Adrenal gland (tissue), 12 donors: ENCODE measurements around the gene DRG2. TPM values are rescaled to one million over a fixed set of nuclear protein-coding genes. Genes with fewer than 3 reads are reported as not detected.

Experiments
- DNase-seq, 7 donors: peaks; one replicate each; pipeline ENCODE4 v3.0.0-alpha.2; 2019 to 2020
- H3K27ac ChIP-seq, 5 donors: fragments of 200-600 bp; sonication (generic) in 4 of 5; 1 replicate in 3 of 5; 2 replicates in 2 of 5; pipeline versions ENCODE4 v1.5.1 to v1.8.0; 2016 to 2020; ENCODE audit warnings: mild to moderate bottlenecking in 1 of 5
- H3K27me3 ChIP-seq: fragments of 200-600 bp; 2 replicates; pipeline ENCODE4 v1.8.0; 2021
- H3K36me3 ChIP-seq, 2 donors: fragments of 200-600 bp; replicated peaks in 1 of 2; 1 replicate in 1 of 2; 2 replicates in 1 of 2; pipeline versions ENCODE4 v1.5.1 to v1.8.0; 2018 to 2022
- H3K4me1 ChIP-seq, 2 donors: fragments of 200-600 bp; replicated peaks in 1 of 2; 1 replicate in 1 of 2; 2 replicates in 1 of 2; pipeline versions ENCODE4 v1.5.1 to v1.8.0; 2018 to 2021
- H3K4me3 ChIP-seq, 4 donors: fragments of 200-600 bp; sonication (generic) in 3 of 4; one replicate each; pipeline ENCODE4 v1.5.1; 2016 to 2018
- H3K9me3 ChIP-seq, 3 donors: fragments of 200-600 bp; sonication (generic) in 1 of 3; replicated peaks in 1 of 3; 1 replicate in 2 of 3; 2 replicates in 1 of 3; pipeline versions ENCODE4 v1.5.1 to v1.8.0; 2016 to 2021
- CTCF ChIP-seq, 6 experiments: fragments of 450-650 bp in 4 of 6; fragments of 200-600 bp in 2 of 6; sonication (generic) in 1 of 6; IDR thresholded peaks; 1 replicate in 5 of 6; 2 replicates in 1 of 6; pipeline versions ENCODE4 v1.5.1 to v1.8.0; 2016 to 2021; ENCODE audit warnings: antibody characterized with exemption in 6 of 6, mild to moderate bottlenecking in 2 of 6, moderate library complexity in 1 of 6
- POLR2A ChIP-seq, 2 donors: fragments of 450-650 bp; IDR thresholded peaks; one replicate each; pipeline ENCODE4 v1.6.1; 2017; ENCODE audit warnings: antibody characterized with exemption in 2 of 2, mild to moderate bottlenecking in 2 of 2, moderate library complexity in 1 of 2
- WGBS, 4 donors: extraction: QIAGEN DNeasy Blood & Tissue Kit in 2 of 4; methylation state at CpG; one replicate each; pipeline versions ENCODE4 v1.1.5 to v1.1.7; 2013 to 2017; 5-methylcytosine and 5-hydroxymethylcytosine counted together
- intact Hi-C, 2 donors: fragments of 100-400 bp; cut with DNase I; formaldehyde crosslinking; loops; one replicate each; pipeline versions ENCODE4 v1.14.1 to v1.15.0; 2022 to 2023
- polyA plus RNA-seq, 3 donors: library from polyadenylated mRNA; stranded (reverse); fragments of 200-250 nt in 2 of 3; fragments of 350-450 nt in 1 of 3; fragmentation: Illumina TruSeq in 1 of 3; extraction: RNeasy Lipid Tissue Mini Kit (QIAGEN cat#74804) in 1 of 3; gene quantifications; one replicate each; pipeline ENCODE4 v1.2.3, GENCODE V29; 2013 to 2014
- total RNA-seq, 9 donors: library from RNA; depleted of rRNA in 4 of 9; stranded (reverse); fragments of >200 nt in 4 of 9; fragments of 120-200 nt in 1 of 9; fragmentation: NEBNext Ultra II Directional in 1 of 9; extraction: Animal tissue kit (Norgen Biotek cat#: 25700) in 1 of 9; gene quantifications; one replicate each; pipeline versions ENCODE4 v1.1.0 to v1.2.4, GENCODE V29; 2013 to 2023
- donor health status: healthy with polysubstance abuse.
- donor health status: Bipolar disorder and iron deficiency.
- donor health status: DM: yes; HTN: yes; CAD: no.
- donor health status: DM: no; HTN: no; CAD: no.
- donor health status: DM: no; HTN: no; CAD: no.
- donor health status: DM: yes; HTN: yes; CAD: no.

The DRG2 gene
- total and polyA plus RNA-seq, 12 donors, result 17.1 to 97.1 (median 43.5) TPM

- H3K9me3 ChIP-seq, result no peaks in the 10 kb centered on the region
- no peaks in the 10 kb centered on the region for H3K27me3 ChIP-seq
- H3K36me3 ChIP-seq, result no peaks in the 10 kb centered on the region
- TF ChIP-seq CTCF (IDR thresholded peaks at IDR 0.05) (no peak), POLR2A (IDR thresholded peaks at IDR 0.05) (no peak)
- peak overlapping the region in 3 of 5 donors; percentile 55 to 82 (median 72) for H3K27ac ChIP-seq
- H3K4me3 ChIP-seq, result peak overlapping the region; percentile 43 to 98 (median 56)
- intact Hi-C loops, result loop anchor here (5.0 to 10.0 kb wide), 5 partner anchors 55 to 357 kb away; partner anchors contain the start of gene RAI1 (in 2 of the 2)
- peaks cover 27 to 58% of the 10 kb centered on the region in 2 donors for H3K4me1 ChIP-seq
- 0 to 1% (median 1%) methylated on average over 13 to 81 of the region's 81 CpGs for WGBS, 4 donors
- DNase-seq, result peak in 3 of 7 donors; percentile 44 to 49 (median 46)
These were observed 48.0 kb upstream of the DRG2 start for GRCh38 chr17:18039535-18040260.

GRCh38 chr17:18040261-18040858, 47.4 kb upstream of the DRG2 start:
- 36 to 39% (median 37%) methylated on average over 4 to 6 of the region's 6 CpGs for WGBS, 4 donors
- H3K36me3 ChIP-seq, result no peaks in the 10 kb centered on the region
- H3K27ac ChIP-seq, result no peak overlapping the region
- no peaks in the 10 kb centered on the region for H3K27me3 ChIP-seq
- H3K4me3 ChIP-seq, result peak overlapping the region; percentile 43 to 98 (median 56)
- intact Hi-C loops, result no loop called here
- peaks cover 27 to 58% of the 10 kb centered on the region in 2 donors for H3K4me1 ChIP-seq
- no peaks in the 10 kb centered on the region for H3K9me3 ChIP-seq
- TF ChIP-seq CTCF (IDR thresholded peaks at IDR 0.05) (no peak), POLR2A (IDR thresholded peaks at IDR 0.05) (no peak)
- no peak for DNase-seq

GRCh38 chr17:18041776-18042175, 46.0 kb upstream of the DRG2 start:
- 31 to 91% (median 41%) methylated on average over 1 of the region's 1 CpG for WGBS, 4 donors
- peaks cover 27 to 58% of the 10 kb centered on the region in 2 donors for H3K4me1 ChIP-seq
- no peak for DNase-seq
- H3K4me3 ChIP-seq, result no peak overlapping the region
- no peaks in the 10 kb centered on the region for H3K9me3 ChIP-seq
- H3K36me3 ChIP-seq, result peaks cover 0 to 4% of the 10 kb centered on the region in 2 donors
- no peaks in the 10 kb centered on the region for H3K27me3 ChIP-seq
- no peak overlapping the region for H3K27ac ChIP-seq
- TF ChIP-seq CTCF (IDR thresholded peaks at IDR 0.05), result no peak
- no peak for TF ChIP-seq POLR2A (IDR thresholded peaks at IDR 0.05)
- intact Hi-C loops, result no loop called here

- Histone ChIP-seq H3K4me1 (peaks cover 24 to 49% of the 10 kb centered on the region in 2 donors), H3K9me3 (no peaks in the 10 kb centered on the region), H3K27ac (no peak overlapping the region), H3K36me3 (peaks cover 0 to 14% of the 10 kb centered on the region in 2 donors), H3K4me3 (no peak overlapping the region), H3K27me3 (no peaks in the 10 kb centered on the region)
- intact Hi-C loops, result no loop called here
- no peak for DNase-seq
- WGBS, 4 donors, result 74 to 86% (median 79%) methylated on average over 8 of the region's 8 CpGs
- TF ChIP-seq CTCF (IDR thresholded peaks at IDR 0.05), result no peak
- TF ChIP-seq POLR2A (IDR thresholded peaks at IDR 0.05), result no peak
These were observed 44.8 kb upstream of the DRG2 start for GRCh38 chr17:18042983-18043382.
